Liver (tissue), 3 donors: ENCODE results near the gene BEAN1.

Source experiments
- EGR1 ChIP-seq, 2 donors: IDR thresholded peaks; 2 replicates each; pipeline ENCODE4 v1.6.1; 2016 to 2018; ENCODE audit warnings: antibody characterized with exemption in 2 of 2, low read depth in 2 of 2
- FOXA1 ChIP-seq: IDR thresholded peaks from 2 replicates; pipeline ENCODE4 v1.6.1; 2016; ENCODE audit warnings: antibody characterized with exemption
- GABPA ChIP-seq, 2 donors: IDR thresholded peaks in 1 of 2; conservative IDR thresholded peaks in 1 of 2; 2 replicates each; pipeline ENCODE4 v1.6.1; 2016; ENCODE audit warnings: antibody characterized with exemption in 2 of 2, mild to moderate bottlenecking in 1 of 2, moderate library complexity in 1 of 2
- HNF4G ChIP-seq: IDR thresholded peaks from 2 replicates; pipeline ENCODE4 v1.6.1; 2016; ENCODE audit warnings: antibody characterized with exemption
- JUND ChIP-seq, 2 donors: IDR thresholded peaks; 2 replicates each; pipeline ENCODE4 v1.6.1; 2016; ENCODE audit warnings: antibody characterized with exemption in 2 of 2
- RAD21 ChIP-seq, 2 donors: IDR thresholded peaks; 2 replicates each; pipeline ENCODE4 v1.6.1; 2016; ENCODE audit warnings: antibody characterized with exemption in 2 of 2, mild to moderate bottlenecking in 2 of 2
- RXRA ChIP-seq, 2 donors: IDR thresholded peaks; 2 replicates each; pipeline ENCODE4 v1.6.1; 2017 to 2018; ENCODE audit warnings: antibody characterized with exemption in 2 of 2, mild to moderate bottlenecking in 1 of 2
- TAF1 ChIP-seq: conservative IDR thresholded peaks from 2 replicates; pipeline ENCODE4 v1.6.1; 2016; ENCODE audit warnings: antibody characterized with exemption, mild to moderate bottlenecking
- YY1 ChIP-seq: IDR thresholded peaks from 2 replicates; pipeline ENCODE4 v1.6.1; 2016; ENCODE audit warnings: antibody characterized with exemption, mild to moderate bottlenecking
- TF ChIP-seq, protein P1 (sequence below): fragments of 150-350 bp; IDR thresholded peaks from 2 replicates; pipeline ENCODE4 v1.5.1; 2017; ENCODE audit warnings: improper control_type of control experiment, low read depth, low read length; ENCODE audit not compliant: missing input control
- TF ChIP-seq, protein P2 (sequence below): IDR thresholded peaks from 2 replicates; pipeline ENCODE4 v1.6.1; 2016; ENCODE audit warnings: antibody characterized with exemption
- TF ChIP-seq, protein P3 (sequence below): IDR thresholded peaks from 2 replicates; pipeline ENCODE4 v1.6.1; 2016; ENCODE audit warnings: antibody characterized with exemption, mild to moderate bottlenecking
- TF ChIP-seq, protein P4 (sequence below): IDR thresholded peaks from 2 replicates; pipeline ENCODE4 v1.6.1; 2016; ENCODE audit warnings: antibody characterized with exemption
- donor health status: healthy.
- donor health status: healthy.

DNA sequence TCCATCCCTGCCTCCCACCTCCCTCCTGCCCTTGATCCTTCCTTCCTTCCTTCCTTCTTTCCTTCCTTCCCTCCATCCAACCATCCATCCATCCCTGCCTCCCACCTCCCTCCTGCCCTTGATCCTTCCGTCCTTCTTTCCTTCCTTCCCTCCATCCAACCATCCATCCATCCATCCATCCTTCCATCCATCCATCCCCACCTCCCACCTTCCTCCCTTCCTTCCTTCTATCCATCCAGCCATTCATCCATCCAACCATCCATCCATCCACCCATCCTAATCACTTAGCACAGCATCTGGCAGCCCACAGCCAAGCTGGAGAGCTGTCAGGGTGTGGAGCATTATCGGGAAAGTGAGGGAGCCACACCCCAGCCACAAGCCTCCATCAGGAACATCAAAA, 68.3 kb downstream of the BEAN1 start:
- TF ChIP-seq, protein P1, sequence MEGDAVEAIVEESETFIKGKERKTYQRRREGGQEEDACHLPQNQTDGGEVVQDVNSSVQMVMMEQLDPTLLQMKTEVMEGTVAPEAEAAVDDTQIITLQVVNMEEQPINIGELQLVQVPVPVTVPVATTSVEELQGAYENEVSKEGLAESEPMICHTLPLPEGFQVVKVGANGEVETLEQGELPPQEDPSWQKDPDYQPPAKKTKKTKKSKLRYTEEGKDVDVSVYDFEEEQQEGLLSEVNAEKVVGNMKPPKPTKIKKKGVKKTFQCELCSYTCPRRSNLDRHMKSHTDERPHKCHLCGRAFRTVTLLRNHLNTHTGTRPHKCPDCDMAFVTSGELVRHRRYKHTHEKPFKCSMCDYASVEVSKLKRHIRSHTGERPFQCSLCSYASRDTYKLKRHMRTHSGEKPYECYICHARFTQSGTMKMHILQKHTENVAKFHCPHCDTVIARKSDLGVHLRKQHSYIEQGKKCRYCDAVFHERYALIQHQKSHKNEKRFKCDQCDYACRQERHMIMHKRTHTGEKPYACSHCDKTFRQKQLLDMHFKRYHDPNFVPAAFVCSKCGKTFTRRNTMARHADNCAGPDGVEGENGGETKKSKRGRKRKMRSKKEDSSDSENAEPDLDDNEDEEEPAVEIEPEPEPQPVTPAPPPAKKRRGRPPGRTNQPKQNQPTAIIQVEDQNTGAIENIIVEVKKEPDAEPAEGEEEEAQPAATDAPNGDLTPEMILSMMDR, result no peak
- no peak for TF ChIP-seq GABPA (IDR thresholded peaks at IDR 0.05 in 1 of 2, conservative IDR thresholded peaks at IDR 0.05 in 1 of 2)
- no peak for TF ChIP-seq TAF1
- TF ChIP-seq YY1, result no peak
- no peak for TF ChIP-seq FOXA1
- no peak for TF ChIP-seq RAD21 (IDR thresholded peaks at IDR 0.05)
- TF ChIP-seq RXRA (IDR thresholded peaks at IDR 0.05), result no peak
- TF ChIP-seq, protein P2, sequence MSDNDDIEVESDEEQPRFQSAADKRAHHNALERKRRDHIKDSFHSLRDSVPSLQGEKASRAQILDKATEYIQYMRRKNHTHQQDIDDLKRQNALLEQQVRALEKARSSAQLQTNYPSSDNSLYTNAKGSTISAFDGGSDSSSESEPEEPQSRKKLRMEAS, result no peak
- TF ChIP-seq, protein P3, sequence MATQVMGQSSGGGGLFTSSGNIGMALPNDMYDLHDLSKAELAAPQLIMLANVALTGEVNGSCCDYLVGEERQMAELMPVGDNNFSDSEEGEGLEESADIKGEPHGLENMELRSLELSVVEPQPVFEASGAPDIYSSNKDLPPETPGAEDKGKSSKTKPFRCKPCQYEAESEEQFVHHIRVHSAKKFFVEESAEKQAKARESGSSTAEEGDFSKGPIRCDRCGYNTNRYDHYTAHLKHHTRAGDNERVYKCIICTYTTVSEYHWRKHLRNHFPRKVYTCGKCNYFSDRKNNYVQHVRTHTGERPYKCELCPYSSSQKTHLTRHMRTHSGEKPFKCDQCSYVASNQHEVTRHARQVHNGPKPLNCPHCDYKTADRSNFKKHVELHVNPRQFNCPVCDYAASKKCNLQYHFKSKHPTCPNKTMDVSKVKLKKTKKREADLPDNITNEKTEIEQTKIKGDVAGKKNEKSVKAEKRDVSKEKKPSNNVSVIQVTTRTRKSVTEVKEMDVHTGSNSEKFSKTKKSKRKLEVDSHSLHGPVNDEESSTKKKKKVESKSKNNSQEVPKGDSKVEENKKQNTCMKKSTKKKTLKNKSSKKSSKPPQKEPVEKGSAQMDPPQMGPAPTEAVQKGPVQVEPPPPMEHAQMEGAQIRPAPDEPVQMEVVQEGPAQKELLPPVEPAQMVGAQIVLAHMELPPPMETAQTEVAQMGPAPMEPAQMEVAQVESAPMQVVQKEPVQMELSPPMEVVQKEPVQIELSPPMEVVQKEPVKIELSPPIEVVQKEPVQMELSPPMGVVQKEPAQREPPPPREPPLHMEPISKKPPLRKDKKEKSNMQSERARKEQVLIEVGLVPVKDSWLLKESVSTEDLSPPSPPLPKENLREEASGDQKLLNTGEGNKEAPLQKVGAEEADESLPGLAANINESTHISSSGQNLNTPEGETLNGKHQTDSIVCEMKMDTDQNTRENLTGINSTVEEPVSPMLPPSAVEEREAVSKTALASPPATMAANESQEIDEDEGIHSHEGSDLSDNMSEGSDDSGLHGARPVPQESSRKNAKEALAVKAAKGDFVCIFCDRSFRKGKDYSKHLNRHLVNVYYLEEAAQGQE, result no peak
- TF ChIP-seq, protein P4, sequence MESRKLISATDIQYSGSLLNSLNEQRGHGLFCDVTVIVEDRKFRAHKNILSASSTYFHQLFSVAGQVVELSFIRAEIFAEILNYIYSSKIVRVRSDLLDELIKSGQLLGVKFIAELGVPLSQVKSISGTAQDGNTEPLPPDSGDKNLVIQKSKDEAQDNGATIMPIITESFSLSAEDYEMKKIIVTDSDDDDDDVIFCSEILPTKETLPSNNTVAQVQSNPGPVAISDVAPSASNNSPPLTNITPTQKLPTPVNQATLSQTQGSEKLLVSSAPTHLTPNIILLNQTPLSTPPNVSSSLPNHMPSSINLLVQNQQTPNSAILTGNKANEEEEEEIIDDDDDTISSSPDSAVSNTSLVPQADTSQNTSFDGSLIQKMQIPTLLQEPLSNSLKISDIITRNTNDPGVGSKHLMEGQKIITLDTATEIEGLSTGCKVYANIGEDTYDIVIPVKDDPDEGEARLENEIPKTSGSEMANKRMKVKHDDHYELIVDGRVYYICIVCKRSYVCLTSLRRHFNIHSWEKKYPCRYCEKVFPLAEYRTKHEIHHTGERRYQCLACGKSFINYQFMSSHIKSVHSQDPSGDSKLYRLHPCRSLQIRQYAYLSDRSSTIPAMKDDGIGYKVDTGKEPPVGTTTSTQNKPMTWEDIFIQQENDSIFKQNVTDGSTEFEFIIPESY, result no peak
- TF ChIP-seq HNF4G, result no peak
- no peak for TF ChIP-seq EGR1 (IDR thresholded peaks at IDR 0.05; ENCODE audit: low read depth in 2 of 2)
- TF ChIP-seq JUND (IDR thresholded peaks at IDR 0.05), result no peak
